H1 (cell line): Measurements from ENCODE around the gene MYL3. TPM values are rescaled to one million over a fixed set of nuclear protein-coding genes. Genes with fewer than 3 reads are reported as not detected.

Source experiments
- CTCF ChIA-PET: fragments of 300-600 bp; sonication (Branson Sonifier 250); formaldehyde crosslinking; loops from one replicate; lab custom pipeline; 2021; ENCODE audit not compliant: partially characterized antibody; lab: Charles Lee
- POLR2A ChIA-PET: fragments of 300-600 bp; sonication (Branson Sonifier 250); formaldehyde crosslinking; loops from one replicate; lab custom pipeline; 2021; ENCODE audit warnings: inconsistent platforms; ENCODE audit not compliant: partially characterized antibody; lab: Charles Lee
- DNase-seq, 2 experiments: peaks; one replicate each; pipeline versions ENCODE4 v3.0.0 to v3.0.0-alpha.2; 2010 to 2022; ENCODE audit warnings: low spot score in 2 of 2, low read depth in 1 of 2, mixed read lengths in 1 of 2
- FAIRE-seq: peaks from 2 replicates; lab custom pipeline; 2011; peaks lifted over from hg19 to GRCh38; lab: Jason Lieb, UNC
- H2AFZ ChIP-seq: 2 replicates; pipeline ENCODE4 v1.8.1; 2012; ENCODE audit warnings: low read length, inconsistent platforms
- H2AK5ac ChIP-seq: 2 replicates; pipeline ENCODE4 v1.6.1; 2013; ENCODE audit warnings: low read depth, low read length
- H2BK120ac ChIP-seq: replicated peaks from 2 replicates; pipeline ENCODE3; 2013; ENCODE audit warnings: low read depth, low read length, inconsistent platforms
- H2BK12ac ChIP-seq: 2 replicates; pipeline ENCODE4 v1.6.1; 2013; ENCODE audit warnings: low read depth, low read length
- H2BK15ac ChIP-seq: 2 replicates; pipeline ENCODE4 v1.6.1; 2013; ENCODE audit warnings: low read length
- H2BK20ac ChIP-seq: 2 replicates; pipeline ENCODE4 v1.6.1; 2013; ENCODE audit warnings: low read length
- H2BK5ac ChIP-seq: 2 replicates; pipeline ENCODE4 v1.6.1; 2013; ENCODE audit warnings: low read depth, low read length
- H3K14ac ChIP-seq: 2 replicates; pipeline ENCODE4 v1.6.1; 2013; ENCODE audit warnings: inconsistent platforms; ENCODE audit not compliant: insufficient read length
- H3K18ac ChIP-seq: 2 replicates; pipeline ENCODE4 v1.6.1; 2013; ENCODE audit warnings: low read length; ENCODE audit errors: extremely low read depth
- H3K23ac ChIP-seq: 2 replicates; pipeline ENCODE4 v1.6.1; 2013; ENCODE audit warnings: inconsistent platforms; ENCODE audit not compliant: insufficient read length
- H3K23me2 ChIP-seq: 2 replicates; pipeline ENCODE4 v1.6.1; 2013; ENCODE audit warnings: low read depth, low read length
- H3K27ac ChIP-seq: 2 replicates; pipeline ENCODE4 v1.6.1; 2011; ENCODE audit warnings: low read depth, low read length, inconsistent platforms
- H3K27me3 ChIP-seq, 4 experiments: replicated peaks in 1 of 4; 1 replicate in 1 of 4; 2 replicates in 3 of 4; pipeline versions ENCODE4 v1.6.1 to v1.8.1; 2011 to 2013; ENCODE audit warnings: low read length in 3 of 4, mild to moderate bottlenecking in 3 of 4, inconsistent platforms in 2 of 4, mixed read lengths in 2 of 4, moderate library complexity in 1 of 4; ENCODE audit not compliant: control insufficient read depth in 3 of 4, insufficient read depth in 3 of 4; ENCODE audit errors: extremely low read depth in 1 of 4
- H3K36me3 ChIP-seq, 4 experiments: 2 replicates each; pipeline versions ENCODE4 v1.6.1 to v1.8.1; 2011 to 2013; ENCODE audit warnings: mild to moderate bottlenecking in 4 of 4, low read length in 3 of 4, moderate library complexity in 2 of 4, control low read depth in 1 of 4, inconsistent platforms in 1 of 4; ENCODE audit not compliant: insufficient read depth in 4 of 4, control insufficient read depth in 2 of 4
- H3K4ac ChIP-seq: replicated peaks from 2 replicates; pipeline ENCODE3; 2013; ENCODE audit warnings: low read length, low read depth, mixed read lengths, inconsistent platforms; ENCODE audit not compliant: insufficient read length
- H3K4me1 ChIP-seq, 4 experiments: replicated peaks in 1 of 4; 1 replicate in 1 of 4; 2 replicates in 3 of 4; pipeline versions ENCODE4 v1.6.1 to v1.8.1; 2011 to 2013; ENCODE audit warnings: low read length in 3 of 4, inconsistent platforms in 2 of 4, mixed read lengths in 1 of 4; ENCODE audit not compliant: insufficient read depth in 4 of 4, control insufficient read depth in 3 of 4
- H3K4me2 ChIP-seq, 2 experiments: 2 replicates each; pipeline versions ENCODE4 v1.6.1 to v1.8.1; 2011 to 2013; ENCODE audit warnings: low read depth in 2 of 2, low read length in 2 of 2, control low read depth in 1 of 2, inconsistent platforms in 1 of 2, mild to moderate bottlenecking in 1 of 2; ENCODE audit not compliant: insufficient read depth in 1 of 2
- H3K4me3 ChIP-seq, 4 experiments: fragments of 200-600, 300-600 bp in 1 of 4; sonication (generic), shearing (Covaris generic), sonication (Bioruptor Twin) in 1 of 4; 2 replicates each; pipeline versions ENCODE4 v1.5.1 to v1.8.1; 2011 to 2016; ENCODE audit warnings: low read length in 4 of 4, low read depth in 3 of 4, control low read depth in 2 of 4, inconsistent platforms in 2 of 4, mild to moderate bottlenecking in 2 of 4, mixed read lengths in 1 of 4, moderate library complexity in 1 of 4; ENCODE audit not compliant: insufficient read depth in 2 of 4; ENCODE audit errors: extremely low read depth in 1 of 4
- H3K56ac ChIP-seq: replicated peaks from 2 replicates; pipeline ENCODE3; 2013; ENCODE audit warnings: low read depth, mild to moderate bottlenecking, mixed read lengths, low read length, inconsistent platforms; ENCODE audit not compliant: insufficient read length
- H3K79me1 ChIP-seq: 2 replicates; pipeline ENCODE4 v1.6.1; 2013; ENCODE audit warnings: low read depth, low read length, control low read depth
- H3K79me2 ChIP-seq, 2 experiments: 2 replicates each; pipeline versions ENCODE4 v1.6.1 to v1.8.1; 2012 to 2013; ENCODE audit warnings: low read length in 2 of 2, mild to moderate bottlenecking in 2 of 2, inconsistent platforms in 1 of 2; ENCODE audit not compliant: insufficient read depth in 2 of 2, control insufficient read depth in 1 of 2
- H3K9ac ChIP-seq, 4 experiments: replicated peaks in 1 of 4; 1 replicate in 1 of 4; 2 replicates in 3 of 4; pipeline versions ENCODE4 v1.6.1 to v1.8.1; 2011 to 2013; ENCODE audit warnings: low read depth in 3 of 4, low read length in 3 of 4, control low read depth in 2 of 4, mild to moderate bottlenecking in 2 of 4, moderate library complexity in 2 of 4, inconsistent platforms in 1 of 4; ENCODE audit errors: extremely low read depth in 1 of 4
- H3K9me3 ChIP-seq, 2 experiments: 2 replicates each; pipeline versions ENCODE4 v1.6.1 to v1.8.1; 2012 to 2013; ENCODE audit warnings: mild to moderate bottlenecking in 2 of 2, moderate library complexity in 2 of 2, control low read depth in 1 of 2, inconsistent platforms in 1 of 2, low read depth in 1 of 2, low read length in 1 of 2, mixed read lengths in 1 of 2; ENCODE audit not compliant: insufficient read depth in 2 of 2
- H4K20me1 ChIP-seq, 2 experiments: replicated peaks in 1 of 2; 2 replicates each; pipeline versions ENCODE3 to v1.8.1; 2011 to 2013; ENCODE audit warnings: inconsistent platforms in 2 of 2, low read length in 2 of 2, mild to moderate bottlenecking in 1 of 2; ENCODE audit not compliant: insufficient read depth in 2 of 2, control insufficient read depth in 1 of 2
- H4K5ac ChIP-seq: 2 replicates; pipeline ENCODE4 v1.6.1; 2013; ENCODE audit warnings: low read length, low read depth, mixed read lengths, inconsistent platforms; ENCODE audit not compliant: insufficient read length
- H4K8ac ChIP-seq: 2 replicates; pipeline ENCODE4 v1.8.0; 2013; ENCODE audit warnings: mild to moderate bottlenecking, moderate library complexity, low read length, inconsistent platforms; ENCODE audit not compliant: insufficient read depth; ENCODE audit errors: extremely low read depth
- H4K91ac ChIP-seq: replicated peaks from 2 replicates; pipeline ENCODE3; 2013; ENCODE audit warnings: low read length, mixed read lengths, inconsistent platforms; ENCODE audit not compliant: insufficient read length
- ATF3 ChIP-seq: IDR thresholded peaks from 2 replicates; pipeline ENCODE4 v1.6.1; 2011; ENCODE audit warnings: low read depth, mild to moderate bottlenecking, low read length; ENCODE audit not compliant: insufficient read depth
- CBX5 ChIP-seq: fragments of 300-800, 300-1000 bp; sonication (generic); IDR thresholded peaks from 2 replicates; pipeline ENCODE4 v1.7.1; 2016; ENCODE audit warnings: antibody characterized with exemption, low read length, low read depth
- CBX8 ChIP-seq: fragments of 300-800, 300-1000 bp; sonication (generic); IDR thresholded peaks from 2 replicates; pipeline ENCODE4 v1.7.1; 2016; ENCODE audit warnings: low read depth, low read length, borderline replicate concordance
- CHD1 ChIP-seq: IDR thresholded peaks from 2 replicates; pipeline ENCODE4 v1.6.1; 2012; ENCODE audit warnings: low read depth, low read length, improper control_type of control experiment
- CTBP2 ChIP-seq: IDR thresholded peaks from 2 replicates; pipeline ENCODE4 v1.7.0; 2011; ENCODE audit warnings: borderline replicate concordance, mild to moderate bottlenecking, moderate library complexity, mixed read lengths, low read length; ENCODE audit not compliant: insufficient read depth, insufficient read length
- EGR1 ChIP-seq: IDR thresholded peaks from 2 replicates; pipeline ENCODE4 v1.6.1; 2011; ENCODE audit warnings: low read depth, low read length, borderline replicate concordance
- FOSL1 ChIP-seq: IDR thresholded peaks from 2 replicates; pipeline ENCODE4 v1.6.1; 2011; ENCODE audit warnings: mild to moderate bottlenecking, low read depth, low read length, moderate library complexity; ENCODE audit not compliant: insufficient read depth
- HDAC6 ChIP-seq: IDR thresholded peaks from one replicate; pipeline ENCODE4 v1.7.1; 2012; ENCODE audit warnings: low read depth, mild to moderate bottlenecking, inconsistent platforms, low read length, moderate library complexity
- MAFK ChIP-seq: IDR thresholded peaks from 2 replicates; pipeline ENCODE4 v1.6.1; 2012; ENCODE audit warnings: low read depth, mild to moderate bottlenecking, improper control_type of control experiment, low read length
- RAD21 ChIP-seq, 2 experiments: IDR thresholded peaks in 1 of 2; conservative IDR thresholded peaks in 1 of 2; 2 replicates each; pipeline ENCODE4 v1.6.1; 2011; ENCODE audit warnings: low read depth in 2 of 2, low read length in 2 of 2, improper control_type of control experiment in 1 of 2, inconsistent platforms in 1 of 2, mild to moderate bottlenecking in 1 of 2, moderate library complexity in 1 of 2
- RNF2 ChIP-seq: fragments of 200-900, 300-1000 bp; sonication (generic); IDR thresholded peaks from 2 replicates; pipeline ENCODE4 v1.7.1; 2016; ENCODE audit warnings: borderline replicate concordance, low read depth, mild to moderate bottlenecking, antibody characterized with exemption, low read length; ENCODE audit not compliant: poor library complexity, severe bottlenecking; ENCODE audit errors: missing control alignments
- SP1 ChIP-seq: IDR thresholded peaks from 2 replicates; pipeline ENCODE4 v1.6.1; 2011; ENCODE audit warnings: low read depth, low read length
- ZNF274 ChIP-seq: IDR thresholded peaks from 2 replicates; pipeline ENCODE4 v1.7.0; 2012; ENCODE audit warnings: low read length, borderline replicate concordance; ENCODE audit errors: extremely low read depth
- WGBS, 2 experiments: shearing (Covaris generic) in 1 of 2; methylation state at CpG; one replicate each; pipeline versions ENCODE4 v1.1.6 to v1.1.7; 2013 to 2015; ENCODE audit warnings: low lambda C conversion rate in 2 of 2, mixed read lengths in 2 of 2, inconsistent platforms in 1 of 2, low coverage in 1 of 2, missing lambda C conversion rate in 1 of 2; ENCODE audit not compliant: insufficient replicate concordance in 2 of 2, insufficient coverage in 1 of 2, insufficient read length in 1 of 2; ENCODE audit errors: extremely low coverage in 1 of 2, missing lambda C conversion rate in 1 of 2; 5-methylcytosine and 5-hydroxymethylcytosine counted together
- polyA plus RNA-seq, 7 experiments: library from polyadenylated mRNA; depleted of rRNA in 3 of 7; stranded (reverse) in 5 of 7; unstranded in 2 of 7; fragments of >200 nt in 5 of 7; fragments of 200-250 nt in 2 of 7; gene quantifications; 1 replicate in 5 of 7; 2 replicates in 1 of 7; 4 replicates in 1 of 7; pipeline versions ENCODE4 v1.2.1 to v1.2.3, GENCODE V29; 2011 to 2013; ENCODE audit warnings: missing spikeins in 2 of 7, mixed read lengths in 2 of 7
- total RNA-seq: library from RNA; stranded (reverse); fragmentation: NEBNext Ultra II Directional; extraction: Animal tissue kit (Norgen Biotek cat#: 25700); gene quantifications from 2 replicates; pipeline ENCODE4 v1.2.1, GENCODE V29; 2021

Gene MYL3
- total and polyA plus RNA-seq, 2 of the 8 experiments (the other 6 are each of a cell fraction or from before 2014, with no cell fraction given), result 0.06 TPM; not detected in 1

- Histone ChIP-seq H3K23me2 (peaks cover 2% of the 10 kb centered on the region; the same call in 1 of the 2 replicates), H2BK15ac (no peak overlapping the region), H3K4me1 (peaks cover 0 to 9% (median 5%) of the 10 kb centered on the region in 4 experiments; a peak in 6 of 7 replicates), H3K23ac (no peak overlapping the region), H4K8ac (no peak overlapping the region), H3K79me2 (no peaks in the 10 kb centered on the region), H3K27ac (no peak overlapping the region), H3K9me3 (peaks cover 0 to 14% of the 10 kb centered on the region in 2 experiments; a peak in 3 of 4 replicates), H4K91ac (no peak overlapping the region), H2BK120ac (no peak overlapping the region), H4K5ac (no peak overlapping the region), H3K14ac (no peak overlapping the region), H2AK5ac (no peak overlapping the region), H2BK12ac (no peak overlapping the region), H3K4me3 (no peak overlapping the region), H3K79me1 (no peaks in the 10 kb centered on the region), H3K56ac (no peak overlapping the region), H2BK5ac (no peak overlapping the region), H2BK20ac (no peak overlapping the region), H4K20me1 (no peaks in the 10 kb centered on the region), H3K27me3 (no peaks in the 10 kb centered on the region), H3K36me3 (no peaks in the 10 kb centered on the region), H3K18ac (no peak overlapping the region), H3K4ac (no peak overlapping the region), H3K4me2 (no peak overlapping the region), H2AFZ (no peak overlapping the region), H3K9ac (no peak overlapping the region)
- CTCF ChIA-PET, result no interaction called here
- POLR2A ChIA-PET, result no interaction called here
- 95% methylated on average over 1 of the region's 1 CpG; no CpG with 5 or more reads in 1 of the 2 experiments for WGBS, 2 experiments
- FAIRE-seq (no peak), DNase-seq (no peak)
- TF ChIP-seq FOSL1 (no peak), ZNF274 (no peak), SP1 (no peak), EGR1 (no peak), CHD1 (no peak), MAFK (no peak), ATF3 (no peak), HDAC6 (no peak), CTBP2 (no peak), CBX5 (no peak), CBX8 (no peak), RAD21 (IDR thresholded peaks at IDR 0.05 in 1 of 2, conservative IDR thresholded peaks at IDR 0.05 in 1 of 2; ENCODE audit: low read depth in 2 of 2, low read length in 2 of 2) (no peak), RNF2 (no peak)
These were observed 22.8 kb downstream of the MYL3 start for GRCh38 chr3:46840491-46840890.
